Activated CD4-positive, alpha-beta T cell treated with anti-CD3 and anti-CD28 coated beads for 36 hours (primary cell): ENCODE data around the gene ZNF219. TPM values are rescaled to one million over a fixed set of nuclear protein-coding genes. Genes with fewer than 3 reads are reported as not detected.
A peak's percentile ranks its signal among the peaks of the same experiment; 100 is the strongest.

Experiments
- ATAC-seq: fragments of 200-7000 bp; cut with Tn5 transposase; one replicate; pipeline ENCODE4 v1.10.0; 2021; ENCODE audit warnings: mild to moderate bottlenecking, moderate library complexity
- CTCF ChIA-PET: fragments of 350-600 bp; sonication (Branson Sonifier 250); formaldehyde crosslinking; loops from one replicate; lab custom pipeline; 2021; ENCODE audit warnings: antibody characterized with exemption; lab: Charles Lee
- POLR2A ChIA-PET: fragments of 350-600 bp; sonication (Branson Sonifier 250); formaldehyde crosslinking; loops from one replicate; lab custom pipeline; 2021; ENCODE audit warnings: antibody characterized with exemption, inconsistent platforms; lab: Charles Lee
- DNase-seq: peaks from one replicate; pipeline ENCODE4 v3.0.0-alpha.2; 2020
- H3K27ac Mint-ChIP-seq: one replicate; pipeline ENCODE4 v1.8.0; 2021; ENCODE audit warnings: mixed read lengths
- H3K27me3 Mint-ChIP-seq: one replicate; pipeline ENCODE4 v1.8.0; 2021; ENCODE audit warnings: mixed read lengths
- H3K36me3 Mint-ChIP-seq: one replicate; pipeline ENCODE4 v1.8.0; 2021; ENCODE audit warnings: low read depth, mixed read lengths
- H3K4me1 Mint-ChIP-seq: one replicate; pipeline ENCODE4 v1.8.0; 2021; ENCODE audit warnings: mixed read lengths
- H3K4me3 Mint-ChIP-seq: one replicate; pipeline ENCODE4 v1.8.0; 2021; ENCODE audit warnings: mild to moderate bottlenecking, moderate library complexity, mixed read lengths
- H3K9me3 Mint-ChIP-seq: one replicate; pipeline ENCODE4 v1.8.0; 2021; ENCODE audit warnings: low read depth, mixed read lengths
- intact Hi-C, 2 experiments: fragments of 100-400 bp; cut with DNase I in 1 of 2; cut with micrococcal nuclease in 1 of 2; formaldehyde crosslinking; loops; one replicate each; pipeline versions ENCODE4 v1.14.2 to v1.15.1; 2022 to 2024; cut with DNase I, micrococcal nuclease
- total RNA-seq, 2 experiments: library from RNA; stranded (reverse); gene quantifications; one replicate each; pipeline ENCODE4 v1.2.3, GENCODE V29; 2021

Gene ZNF219
- total RNA-seq = 10 to 100 TPM in 1 of 2 experiments, 1 to 10 TPM in 1; 9.6 to 10.8 TPM

GRCh38 chr14:21098076-21098891 is at the start of gene ZNF219:
ZNF219 (minus strand) TSS chr14:21098655; CDS start chr14:21093591, 5,064 bp downstream.
- H3K27me3 Mint-ChIP-seq = no peaks in the 10 kb centered on the region
- no peaks in the 10 kb centered on the region for H3K36me3 Mint-ChIP-seq
- ChIA-PET POLR2A (interaction anchor here (0.9 kb wide), 1 partner anchor 11 kb away, joined by 3 read pairs; no protein-coding TSS in a partner anchor), CTCF (interaction anchor here (1.1 to 7.0 kb wide), 5 partner anchors 10 to 80 kb away, joined by 3 to 183 read pairs (median 6); no protein-coding TSS in a partner anchor)
- intact Hi-C loops = no loop called here
- peak within 1 kb of the TSS; percentile 75 for H3K4me3 Mint-ChIP-seq
- peaks cover 33% of the 10 kb centered on the region for H3K4me1 Mint-ChIP-seq
- DNase-seq (peak; percentile 49), ATAC-seq (peak; percentile 31)
- no peaks in the 10 kb centered on the region for H3K9me3 Mint-ChIP-seq
- peak within 1 kb of the TSS; percentile 79 for H3K27ac Mint-ChIP-seq

- ATAC-seq = no peak
- DNase-seq = no peak
- POLR2A ChIA-PET = no interaction called here
- intact Hi-C loops = no loop called here
- CTCF ChIA-PET = no interaction called here
- no peaks in the 10 kb centered on the region for H3K4me1 Mint-ChIP-seq
- H3K27ac Mint-ChIP-seq = no peak overlapping the region
- H3K27me3 Mint-ChIP-seq = peaks cover 6% of the 10 kb centered on the region
- no peaks in the 10 kb centered on the region for H3K36me3 Mint-ChIP-seq
- H3K4me3 Mint-ChIP-seq = no peak overlapping the region
- H3K9me3 Mint-ChIP-seq = peaks cover 9% of the 10 kb centered on the region
These were observed 47.0 kb upstream of the ZNF219 start for GRCh38 chr14:21145437-21145836.

GRCh38 chr14:21142357-21142756 is 43.9 kb upstream of the ZNF219 start:
- DNase-seq = no peak
- ChIA-PET CTCF (no interaction called here), POLR2A (no interaction called here)
- intact Hi-C loops = no loop called here
- Mint-ChIP-seq H3K4me3 (no peak overlapping the region), H3K9me3 (peaks cover 9% of the 10 kb centered on the region), H3K4me1 (no peaks in the 10 kb centered on the region), H3K27ac (no peak overlapping the region), H3K27me3 (peaks cover 6% of the 10 kb centered on the region), H3K36me3 (no peaks in the 10 kb centered on the region)
- no peak for ATAC-seq

GRCh38 chr14:21136024-21136423 is 37.6 kb upstream of the ZNF219 start:
- peaks cover 3% of the 10 kb centered on the region for H3K27me3 Mint-ChIP-seq
- no peaks in the 10 kb centered on the region for H3K36me3 Mint-ChIP-seq
- DNase-seq (no peak), ATAC-seq (no peak)
- no peaks in the 10 kb centered on the region for H3K9me3 Mint-ChIP-seq
- H3K4me3 Mint-ChIP-seq = no peak overlapping the region
- intact Hi-C loops = no loop called here
- ChIA-PET POLR2A (interaction anchor here (0.6 kb wide), 1 partner anchor 48 kb away, joined by 3 read pairs; no protein-coding TSS in a partner anchor), CTCF (interaction anchor here (0.9 to 2.8 kb wide), 12 partner anchors 9 to 186 kb away, joined by 3 to 13 read pairs (median 6); no protein-coding TSS in a partner anchor)
- H3K27ac Mint-ChIP-seq = no peak overlapping the region
- no peaks in the 10 kb centered on the region for H3K4me1 Mint-ChIP-seq

- Mint-ChIP-seq H3K27ac (no peak overlapping the region), H3K4me3 (no peak overlapping the region)
These were observed 35.4 kb upstream of the ZNF219 start for GRCh38 chr14:21133901-21134300.

GRCh38 chr14:21123429-21123828 is 25.0 kb upstream of the ZNF219 start:
- H3K4me1 Mint-ChIP-seq = no peaks in the 10 kb centered on the region
- DNase-seq = no peak
- CTCF ChIA-PET = interaction anchor here (0.6 to 2.2 kb wide), 4 partner anchors 13 to 109 kb away, joined by 3 to 13 read pairs (median 5); no protein-coding TSS in a partner anchor

More at GRCh38 chr14:21133901-21134300, 35.4 kb upstream of the ZNF219 start:
- ChIA-PET CTCF (no interaction called here), POLR2A (no interaction called here)
- Mint-ChIP-seq H3K4me1 (no peaks in the 10 kb centered on the region), H3K27me3 (peaks cover 3% of the 10 kb centered on the region), H3K36me3 (no peaks in the 10 kb centered on the region), H3K9me3 (no peaks in the 10 kb centered on the region)
- DNase-seq (no peak), ATAC-seq (no peak)
- intact Hi-C loops = no loop called here

GRCh38 chr14:21121122-21121521 is 22.7 kb upstream of the ZNF219 start:
- CTCF ChIA-PET = no interaction called here
- ATAC-seq (peak; percentile 33), DNase-seq (no peak)
- intact Hi-C loops = no loop called here
- Mint-ChIP-seq H3K27ac (no peak overlapping the region), H3K36me3 (no peaks in the 10 kb centered on the region), H3K27me3 (peaks cover 11% of the 10 kb centered on the region), H3K9me3 (peaks cover 2% of the 10 kb centered on the region), H3K4me3 (no peak overlapping the region), H3K4me1 (no peaks in the 10 kb centered on the region)
- POLR2A ChIA-PET = no interaction called here

More at GRCh38 chr14:21123429-21123828, 25.0 kb upstream of the ZNF219 start:
- Mint-ChIP-seq H3K36me3 (no peaks in the 10 kb centered on the region), H3K27me3 (peaks cover 9% of the 10 kb centered on the region), H3K9me3 (peaks cover 2% of the 10 kb centered on the region), H3K4me3 (no peak overlapping the region), H3K27ac (no peak overlapping the region)
- intact Hi-C loops = no loop called here
- POLR2A ChIA-PET = no interaction called here
- ATAC-seq = no peak

- DNase-seq (no peak), ATAC-seq (no peak)
- POLR2A ChIA-PET = no interaction called here
- CTCF ChIA-PET = interaction anchor here (1.6 kb wide), 1 partner anchor 28 kb away, joined by 3 read pairs; no protein-coding TSS in a partner anchor
- no peaks in the 10 kb centered on the region for H3K36me3 Mint-ChIP-seq
- H3K27me3 Mint-ChIP-seq = peaks cover 11% of the 10 kb centered on the region
- H3K4me3 Mint-ChIP-seq = no peak overlapping the region
- H3K27ac Mint-ChIP-seq = no peak overlapping the region
- H3K9me3 Mint-ChIP-seq = peaks cover 2% of the 10 kb centered on the region
- intact Hi-C loops = no loop called here
- no peaks in the 10 kb centered on the region for H3K4me1 Mint-ChIP-seq
These were observed 22.2 kb upstream of the ZNF219 start for GRCh38 chr14:21120686-21121085.

GRCh38 chr14:21118933-21119332 is 20.5 kb upstream of the ZNF219 start:
- Mint-ChIP-seq H3K4me3 (no peak overlapping the region), H3K27me3 (peaks cover 9% of the 10 kb centered on the region), H3K27ac (no peak overlapping the region), H3K4me1 (no peaks in the 10 kb centered on the region), H3K36me3 (no peaks in the 10 kb centered on the region), H3K9me3 (no peaks in the 10 kb centered on the region)
- ATAC-seq (no peak), DNase-seq (no peak)
- intact Hi-C loops = no loop called here
- CTCF ChIA-PET = interaction anchor here (2.9 kb wide), 1 partner anchor 14 kb away, joined by 11 read pairs; no protein-coding TSS in a partner anchor
- POLR2A ChIA-PET = no interaction called here

GRCh38 chr14:21113369-21113768 is 14.9 kb upstream of the ZNF219 start:
- intact Hi-C loops = no loop called here
- ChIA-PET POLR2A (no interaction called here), CTCF (interaction anchor here (1.3 to 2.3 kb wide), 2 partner anchors 11 to 43 kb away, joined by 4 to 7 read pairs; no protein-coding TSS in a partner anchor)
- ATAC-seq = no peak
- Mint-ChIP-seq H3K27me3 (peaks cover 2% of the 10 kb centered on the region), H3K9me3 (no peaks in the 10 kb centered on the region), H3K4me3 (no peak overlapping the region), H3K36me3 (no peaks in the 10 kb centered on the region), H3K27ac (no peak overlapping the region), H3K4me1 (peaks cover 16% of the 10 kb centered on the region)
- DNase-seq = no peak

GRCh38 chr14:21112255-21112654 is 13.8 kb upstream of the ZNF219 start:
- ChIA-PET POLR2A (no interaction called here), CTCF (interaction anchor here (0.7 to 2.3 kb wide), 4 partner anchors 10 to 674 kb away, joined by 3 to 7 read pairs (median 4); no protein-coding TSS in a partner anchor)
- no peak for DNase-seq
- peaks cover 16% of the 10 kb centered on the region for H3K4me1 Mint-ChIP-seq
- no peak for ATAC-seq
- no peaks in the 10 kb centered on the region for H3K9me3 Mint-ChIP-seq
- no peaks in the 10 kb centered on the region for H3K36me3 Mint-ChIP-seq
- intact Hi-C loops = no loop called here
- no peak overlapping the region for H3K4me3 Mint-ChIP-seq
- H3K27me3 Mint-ChIP-seq = no peaks in the 10 kb centered on the region
- H3K27ac Mint-ChIP-seq = no peak overlapping the region
